T-helper 2 cell treated with Interferon-gamma antibody and Interleukin-4, amounts not matched to agents 100 ng/mL and 5 ng/mL, for 36 hours (primary cell): Measurements from ENCODE around the gene HSD3B7. TPM values are rescaled to one million over a fixed set of nuclear protein-coding genes. Genes with fewer than 3 reads are reported as not detected.
"Not testable (repeated sequence)": the region's sequence is repeated elsewhere in the genome, so short reads cannot be mapped to it uniquely, and the experiment has no call there.

Source experiments
- intact Hi-C: fragments of 100-400 bp; cut with micrococcal nuclease; formaldehyde crosslinking; loops from one replicate; pipeline ENCODE4 v1.15.1; 2023
- total RNA-seq: library from RNA; stranded (reverse); gene quantifications from 2 replicates; pipeline ENCODE4 v1.2.3, GENCODE V29; 2022

HSD3B7 gene
- total RNA-seq: 3.8 TPM in 2 replicates

DNA sequence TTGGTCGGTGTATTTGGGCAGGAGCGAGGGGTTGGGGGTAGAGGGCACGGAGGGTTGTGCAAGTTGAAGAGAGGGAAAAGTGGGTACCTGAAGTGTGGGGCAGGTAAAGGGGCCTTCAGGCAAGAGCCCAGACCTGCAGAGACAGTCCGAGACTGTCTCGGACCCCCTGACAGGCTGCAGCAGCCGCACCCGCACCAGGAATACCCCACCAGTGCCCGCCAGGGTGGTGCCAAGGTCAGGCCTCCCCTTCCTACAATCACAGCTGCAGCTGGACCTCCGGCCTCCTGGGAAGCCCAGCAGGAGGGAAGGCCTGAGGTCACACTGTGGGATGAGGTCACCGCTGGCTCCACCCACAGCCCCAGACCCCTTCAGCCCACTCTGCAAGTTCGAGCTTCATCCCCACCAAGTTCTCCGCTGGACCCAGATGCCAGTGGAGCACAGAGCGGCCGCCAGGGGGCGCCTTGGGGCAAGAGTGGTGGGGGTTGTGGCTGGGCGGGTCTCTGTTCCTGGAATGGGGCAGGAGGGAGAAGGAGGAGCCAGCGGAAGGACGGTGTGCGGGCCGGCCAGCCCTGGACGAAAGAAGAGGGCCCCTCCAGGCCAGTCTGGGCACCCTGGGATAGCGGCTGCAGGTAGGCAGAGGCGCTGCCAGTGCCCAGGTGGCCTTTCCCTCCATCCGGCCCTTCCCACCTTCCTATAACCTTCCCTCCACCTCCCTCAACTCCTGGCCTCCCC is at the start of gene HSD3B7:
HSD3B7 (plus strand) TSS at position 539 of the 732 bp plus-strand sequence. CDS start 452 bp downstream, outside the sequence.
- intact Hi-C loops: loop anchor here (1.0 to 5.0 kb wide), 3 partner anchors 109 to 882 kb away; partner anchors contain the start of genes VKORC1 and ZNF843

DNA sequence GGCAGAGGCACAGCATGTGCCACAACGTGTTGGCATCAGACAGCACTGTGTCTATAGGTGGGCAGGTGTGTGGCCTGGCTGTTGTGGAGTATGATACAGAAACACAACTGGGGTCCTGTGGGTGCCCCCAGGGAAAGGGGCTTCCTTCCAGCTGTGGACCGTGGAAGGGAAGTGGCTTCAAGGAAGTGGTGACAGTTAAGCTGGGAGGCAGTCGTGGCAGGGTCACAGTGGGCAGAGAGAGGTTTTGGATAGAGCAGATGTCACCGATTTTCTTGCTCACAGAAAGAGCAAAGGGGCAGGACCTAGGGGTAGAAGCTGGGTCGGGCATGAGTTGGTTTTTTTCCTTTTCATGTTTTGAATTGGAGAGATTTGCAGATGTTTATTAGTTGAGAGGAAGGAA is 47.3 kb upstream of the HSD3B7 start:
- intact Hi-C loops: no loop called here

DNA sequence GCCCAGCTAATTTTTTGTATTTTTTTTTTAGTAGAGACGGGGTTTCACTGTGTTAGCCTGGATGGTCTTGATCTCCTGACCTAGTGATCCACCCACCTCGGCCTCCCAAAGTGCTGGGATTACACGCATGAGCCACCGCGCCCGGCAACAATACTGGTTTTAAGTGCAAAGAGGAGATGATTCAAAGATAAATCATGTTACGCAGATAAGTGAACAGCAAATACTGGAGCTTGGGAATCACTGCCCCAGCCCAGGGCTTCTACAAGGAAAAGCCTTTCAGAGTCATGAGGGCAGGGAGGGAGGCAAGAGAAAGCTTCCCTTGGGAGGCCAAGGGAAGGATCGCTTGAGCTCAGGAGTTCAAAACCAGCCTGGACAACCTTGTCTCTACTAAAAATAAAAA is 45.4 kb upstream of the HSD3B7 start:
- intact Hi-C loops: not testable (repeated sequence)

DNA sequence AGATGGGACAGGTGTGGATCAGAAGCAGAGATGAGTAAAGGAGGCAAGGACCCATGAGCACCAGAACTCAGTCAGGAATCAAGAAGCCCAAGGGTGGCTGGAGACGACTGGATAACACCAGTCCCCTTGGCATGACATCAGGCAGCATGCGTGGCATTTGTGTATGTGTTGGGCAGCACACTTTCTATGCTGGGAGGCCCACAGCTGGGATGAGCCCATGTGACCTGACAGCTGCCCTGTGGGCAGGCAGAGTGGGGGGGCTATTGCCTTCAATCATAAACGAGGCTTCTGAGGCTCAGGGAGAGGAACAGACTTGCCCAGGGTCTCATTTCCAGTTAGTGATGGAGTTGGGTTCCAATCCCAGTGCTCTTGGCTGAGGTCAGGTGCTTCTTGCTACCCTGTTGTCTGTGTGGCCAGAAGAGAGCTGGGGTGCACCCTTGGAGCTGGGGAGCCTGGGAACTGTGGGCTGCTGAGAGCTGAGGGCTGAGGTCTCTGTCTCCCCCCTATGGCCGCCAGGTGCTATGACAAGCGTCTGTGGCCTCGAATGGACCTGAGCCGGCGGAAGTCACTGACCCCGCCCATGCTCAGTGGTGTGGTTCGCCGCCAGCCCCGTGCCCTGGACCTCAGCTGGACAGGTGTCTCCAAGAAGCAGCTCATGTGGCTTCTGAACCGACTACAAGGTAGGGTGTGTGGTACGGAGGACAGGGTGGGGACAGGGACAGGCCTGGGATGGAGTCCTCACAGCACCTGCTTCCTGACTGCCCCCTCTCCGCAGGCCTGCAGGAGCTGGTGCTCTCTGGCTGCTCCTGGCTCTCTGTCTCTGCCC is 43.2 kb upstream of the HSD3B7 start:
- intact Hi-C loops: loop anchor here (2.0 to 5.0 kb wide), 2 partner anchors 50 to 97 kb away; partner anchors contain the start of gene BCL7C

DNA sequence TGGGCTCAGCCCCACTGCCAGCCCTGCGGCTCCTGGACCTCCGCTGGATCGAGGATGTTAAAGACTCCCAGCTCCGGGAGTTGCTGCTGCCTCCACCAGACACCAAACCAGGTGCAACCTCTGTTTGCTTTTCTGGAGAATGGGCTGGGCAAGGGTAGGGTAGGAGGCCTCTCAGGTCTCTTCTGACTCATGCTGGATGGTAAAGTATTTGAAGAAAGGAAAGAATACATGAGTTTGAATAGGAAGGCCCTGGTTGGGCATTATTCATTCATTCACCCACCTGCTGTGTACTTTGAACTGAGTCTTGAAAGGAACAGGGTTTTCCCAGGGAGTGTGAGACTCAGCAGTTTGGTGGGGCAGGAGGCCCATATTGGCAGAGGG is 42.6 kb upstream of the HSD3B7 start:
- intact Hi-C loops: loop anchor here (2.0 to 5.0 kb wide), 2 partner anchors 50 to 98 kb away; partner anchors contain the start of gene BCL7C

DNA sequence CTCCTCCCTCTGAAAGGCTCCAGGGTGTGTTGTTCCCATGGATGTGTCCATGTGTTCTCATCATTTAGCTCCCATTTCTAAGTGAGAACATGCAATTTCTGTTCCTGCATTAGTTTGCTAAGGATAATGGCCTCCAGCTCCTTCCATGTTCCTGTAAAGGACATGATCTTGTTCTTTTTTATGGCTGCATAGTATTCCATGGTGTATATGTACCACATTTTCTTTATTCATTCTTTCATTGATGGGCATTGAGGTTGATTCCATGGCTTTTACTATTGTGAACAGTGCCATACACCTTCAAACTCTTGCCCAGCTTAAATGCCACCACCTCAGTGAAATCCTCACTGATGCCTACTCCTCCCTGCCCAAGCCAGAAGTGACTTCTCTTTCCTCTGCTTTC is 40.7 kb upstream of the HSD3B7 start:
- intact Hi-C loops: loop anchor here (5.0 kb wide), 1 partner anchor 52 kb away; the partner anchor contains the start of gene BCL7C

DNA sequence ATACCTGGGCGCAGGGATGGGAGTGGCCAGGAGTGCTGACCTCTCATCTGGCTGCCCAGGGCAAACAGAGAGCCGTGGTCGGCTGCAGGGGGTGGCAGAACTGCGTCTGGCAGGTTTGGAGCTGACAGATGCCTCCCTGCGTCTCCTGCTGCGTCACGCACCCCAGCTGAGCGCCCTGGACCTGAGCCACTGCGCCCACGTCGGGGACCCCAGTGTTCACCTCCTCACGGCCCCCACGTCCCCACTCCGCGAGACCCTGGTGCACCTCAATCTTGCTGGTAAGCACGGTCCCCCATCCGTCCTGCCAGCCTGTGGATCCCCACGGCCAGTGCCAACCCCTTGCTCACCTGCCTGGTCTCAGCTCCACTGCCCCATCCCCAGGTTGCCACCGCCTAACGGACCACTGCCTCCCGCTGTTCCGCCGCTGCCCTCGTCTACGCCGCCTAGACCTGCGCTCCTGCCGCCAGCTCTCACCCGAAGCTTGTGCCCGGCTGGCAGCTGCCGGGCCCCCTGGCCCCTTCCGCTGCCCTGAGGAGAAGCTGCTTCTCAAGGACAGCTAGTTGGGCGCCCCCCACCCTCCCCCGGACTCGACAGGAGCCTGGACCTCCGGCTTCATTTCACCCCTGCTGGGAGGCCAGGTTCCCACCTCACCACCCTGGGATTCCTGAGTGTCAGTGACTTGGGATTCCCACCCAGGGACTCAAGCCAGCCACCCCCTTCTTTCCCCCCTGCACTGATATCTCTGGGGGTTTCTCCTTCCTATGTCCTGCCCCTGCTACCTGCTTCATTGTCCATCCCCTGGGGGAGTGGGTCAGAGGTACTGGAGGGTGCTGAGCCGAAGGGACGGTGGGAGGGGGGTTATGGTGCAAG is 38.1 kb upstream of the HSD3B7 start:
- intact Hi-C loops: no loop called here

DNA sequence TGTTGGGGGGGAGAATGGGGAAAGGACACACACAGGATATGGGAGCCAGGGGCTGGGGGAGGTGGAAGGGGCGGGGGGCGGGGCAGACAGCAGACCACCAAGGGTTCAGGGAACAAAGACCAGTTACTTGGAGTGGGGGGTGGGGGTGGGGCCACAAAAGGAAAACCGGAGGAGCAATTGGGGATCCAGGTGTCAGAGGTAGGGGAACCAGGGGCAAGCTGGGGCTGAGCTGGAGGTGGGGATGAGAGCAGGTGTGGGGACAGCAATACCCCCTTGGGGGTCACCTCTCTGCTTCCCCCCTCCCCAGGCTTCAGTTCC is 37.5 kb upstream of the HSD3B7 start:
- intact Hi-C loops: no loop called here

DNA sequence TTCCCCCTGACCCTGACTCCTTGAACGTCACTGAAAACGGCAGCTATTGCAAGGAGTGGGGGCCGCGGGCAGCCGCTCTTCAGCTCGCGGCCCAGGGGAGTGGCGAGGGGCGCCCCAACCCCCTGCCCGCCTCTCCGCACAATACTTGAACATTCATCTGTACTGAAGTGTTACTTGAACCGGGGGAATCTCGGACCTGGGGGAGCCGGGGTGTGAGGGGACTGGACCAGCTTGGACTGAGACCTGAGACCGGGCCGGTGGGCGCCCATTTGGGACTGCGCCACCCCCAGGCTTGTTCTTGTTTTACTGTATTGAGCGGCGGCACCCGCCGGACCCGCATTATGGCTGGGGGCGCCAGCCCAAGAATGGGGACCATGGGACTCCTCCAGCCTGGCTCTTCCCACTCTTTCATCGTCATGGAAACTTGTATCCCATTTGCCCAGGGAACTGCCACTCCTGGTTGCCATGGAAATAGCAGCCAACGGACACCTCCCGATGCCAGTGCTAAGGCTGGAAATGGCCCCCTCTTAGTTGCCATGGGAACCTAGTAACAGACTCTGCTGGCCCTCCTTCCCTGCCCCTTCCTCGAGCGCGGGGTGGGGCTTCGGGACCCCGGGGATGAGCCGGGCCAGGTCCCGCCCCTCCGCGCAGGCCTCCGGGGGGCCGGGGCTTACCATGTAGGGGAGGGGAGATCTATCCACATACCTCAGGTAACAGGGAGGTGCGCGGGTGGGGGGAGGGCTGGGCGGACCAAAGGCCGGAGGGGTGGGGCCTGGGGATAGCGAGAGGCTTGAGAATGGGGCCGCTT is 36.9 kb upstream of the HSD3B7 start:
- intact Hi-C loops: loop anchor here (2.0 kb wide), 1 partner anchor 25 kb away; the partner anchor contains the start of gene FBXL19

DNA sequence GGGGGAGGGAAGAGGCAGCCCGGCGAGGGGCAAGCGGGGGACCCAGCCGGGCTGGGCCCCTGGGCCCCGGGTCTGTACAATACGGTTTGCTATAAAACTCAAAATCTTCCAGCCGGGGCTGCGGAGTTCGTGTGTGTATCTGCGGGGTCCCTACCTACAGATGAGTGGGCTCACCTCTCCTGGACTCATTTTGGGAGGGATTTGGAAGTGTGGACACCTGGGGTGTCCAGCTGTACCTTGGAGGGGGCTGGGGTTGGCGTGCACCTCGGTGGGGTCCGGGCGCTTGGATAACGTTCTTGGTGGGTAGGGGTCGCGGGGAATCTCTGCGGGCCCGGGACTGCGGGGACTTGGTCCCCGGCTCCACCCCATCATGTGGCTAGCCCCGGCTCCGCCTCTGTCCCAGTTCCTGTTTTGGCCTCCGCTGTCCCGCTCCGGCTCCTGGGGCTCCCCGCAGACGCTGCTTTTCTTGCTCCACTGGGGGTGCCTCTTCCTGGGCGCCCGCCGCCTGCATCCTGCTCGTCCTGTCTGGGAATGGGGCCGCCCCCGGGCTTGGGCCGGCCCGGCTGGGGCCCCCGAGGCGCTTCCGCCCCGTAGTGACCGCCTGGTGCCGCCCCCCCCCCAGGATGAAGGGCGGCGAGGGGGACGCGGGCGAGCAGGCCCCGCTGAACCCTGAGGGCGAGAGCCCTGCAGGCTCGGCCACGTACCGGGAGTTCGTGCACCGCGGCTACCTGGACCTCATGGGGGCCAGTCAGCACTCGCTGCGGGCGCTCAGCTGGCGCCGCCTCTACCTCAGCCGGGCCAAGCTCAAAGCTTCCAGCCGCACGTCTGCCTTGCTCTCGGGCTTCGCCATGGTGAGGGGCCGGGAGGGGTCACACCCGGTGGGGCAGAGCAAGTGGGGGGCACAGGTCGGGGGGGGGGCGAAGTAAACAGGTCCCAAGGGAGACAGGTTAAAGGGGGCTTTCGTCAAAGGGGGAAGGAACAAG is 36.0 kb upstream of the HSD3B7 start, which contains the start of gene ORAI3:
ORAI3 (plus strand) TSS at position 402 of the 983 bp plus-strand sequence; CDS start at position 624, 222 bp downstream.
- intact Hi-C loops: loop anchor here (2.0 kb wide), 1 partner anchor 26 kb away; the partner anchor contains the start of gene FBXL19

DNA sequence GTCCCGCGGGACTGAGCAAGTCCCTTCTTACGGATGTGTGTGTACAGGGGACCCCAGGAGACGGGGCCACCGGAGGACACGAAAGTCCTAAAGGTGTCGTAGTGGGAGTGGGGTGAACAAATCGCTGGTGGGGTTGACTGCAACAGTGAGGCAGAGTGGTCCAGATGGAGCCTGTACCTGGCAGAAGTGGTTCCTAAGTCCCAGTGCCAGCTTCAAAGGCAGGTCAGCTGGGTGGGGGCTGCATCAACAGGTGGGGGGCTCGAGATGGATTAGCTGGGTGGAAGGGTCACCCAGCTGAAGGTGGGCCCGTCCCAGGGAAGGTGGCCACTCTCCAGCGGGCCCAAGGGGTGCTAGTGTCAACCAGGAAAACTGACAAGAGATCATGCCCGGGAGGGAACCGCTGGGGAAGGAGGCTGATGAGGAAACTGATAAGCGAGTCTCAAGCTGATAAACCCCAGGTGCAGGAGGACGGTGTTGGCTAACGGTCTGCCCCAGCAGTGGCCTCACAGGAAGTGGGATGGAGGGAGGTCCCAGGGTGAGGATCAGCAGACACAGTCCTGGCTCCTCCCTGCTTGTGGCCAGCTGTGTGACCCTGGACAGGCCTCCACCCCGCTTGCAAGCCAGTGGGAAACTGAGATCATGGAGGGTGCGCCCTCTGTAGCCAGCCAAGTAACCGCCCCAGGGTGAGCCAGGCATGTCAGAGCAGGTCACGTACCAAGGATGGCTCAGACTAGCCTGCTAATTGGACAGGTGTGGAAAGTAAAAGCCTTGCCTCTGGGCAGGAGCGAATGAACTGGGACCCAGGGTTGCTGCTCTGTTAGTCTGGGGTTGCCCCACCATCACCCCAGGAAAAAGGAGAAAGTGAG is 35.1 kb upstream of the HSD3B7 start:
- intact Hi-C loops: loop anchor here (2.0 kb wide), 1 partner anchor 27 kb away; the partner anchor contains the start of gene FBXL19

DNA sequence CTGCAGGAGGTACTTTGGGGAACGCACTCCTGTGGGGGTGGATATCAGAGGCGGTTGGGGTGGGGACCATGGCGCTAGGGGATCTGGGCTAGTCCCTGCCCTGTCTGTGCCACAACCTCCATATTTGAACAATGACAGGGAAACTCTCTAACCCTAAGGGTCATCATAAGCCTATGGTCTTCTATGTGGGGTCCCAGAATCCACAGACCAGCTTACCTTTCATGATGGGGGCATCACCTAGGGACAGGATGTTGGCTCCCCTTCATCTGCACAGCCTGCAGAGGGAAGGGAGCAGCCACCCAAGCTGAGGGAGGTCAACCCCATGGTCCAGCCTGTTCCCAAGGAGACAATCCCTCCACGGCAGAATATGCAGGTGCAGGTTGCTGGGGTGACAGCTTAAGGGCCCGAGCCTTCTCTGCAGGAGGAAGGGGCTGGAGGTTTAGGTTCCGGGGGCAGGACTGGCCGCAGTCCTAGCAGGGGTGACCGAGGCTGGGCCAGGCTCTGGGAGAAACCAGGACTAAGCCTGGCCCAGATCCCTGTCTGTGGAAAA is 34.4 kb upstream of the HSD3B7 start:
- intact Hi-C loops: no loop called here

DNA sequence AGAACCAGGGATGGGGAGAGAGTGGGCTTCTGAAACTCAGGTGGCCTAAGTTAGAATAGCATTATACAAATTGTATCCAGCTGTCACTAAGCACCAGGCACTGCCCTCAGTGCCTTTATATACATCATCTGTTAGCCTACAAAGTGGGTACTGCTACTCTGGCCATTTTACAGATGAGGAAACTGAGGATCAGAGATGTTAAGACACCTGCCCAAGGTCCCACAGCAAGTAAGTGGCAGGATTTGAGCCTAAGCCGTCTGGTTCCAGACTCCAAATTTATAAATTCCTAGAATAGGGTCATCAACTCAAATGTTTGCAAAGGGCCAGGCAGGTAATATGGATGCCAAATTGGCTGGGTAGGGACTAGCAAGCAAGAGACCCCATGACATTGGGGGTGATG is 33.8 kb upstream of the HSD3B7 start:
- intact Hi-C loops: no loop called here

DNA sequence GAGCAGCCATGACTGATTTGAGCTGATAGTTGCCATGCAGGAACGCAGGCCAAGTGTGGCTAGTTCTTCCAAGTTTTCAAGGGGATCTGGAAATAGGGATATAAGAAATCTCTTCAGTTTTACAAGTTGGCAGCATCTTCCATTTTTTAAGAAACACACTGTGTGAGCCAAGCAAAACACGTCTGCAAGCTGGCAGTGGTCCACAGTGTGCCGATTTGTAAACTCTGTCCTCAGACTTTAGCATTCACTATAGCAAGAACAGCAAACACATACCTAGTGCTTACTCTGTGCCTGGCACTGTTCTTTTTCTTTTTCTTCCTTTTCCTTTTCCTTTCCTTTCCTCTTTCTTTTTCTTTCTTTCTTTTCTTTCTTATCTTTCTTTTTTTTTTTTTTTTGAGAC is 33.3 kb upstream of the HSD3B7 start:
- intact Hi-C loops: no loop called here

DNA sequence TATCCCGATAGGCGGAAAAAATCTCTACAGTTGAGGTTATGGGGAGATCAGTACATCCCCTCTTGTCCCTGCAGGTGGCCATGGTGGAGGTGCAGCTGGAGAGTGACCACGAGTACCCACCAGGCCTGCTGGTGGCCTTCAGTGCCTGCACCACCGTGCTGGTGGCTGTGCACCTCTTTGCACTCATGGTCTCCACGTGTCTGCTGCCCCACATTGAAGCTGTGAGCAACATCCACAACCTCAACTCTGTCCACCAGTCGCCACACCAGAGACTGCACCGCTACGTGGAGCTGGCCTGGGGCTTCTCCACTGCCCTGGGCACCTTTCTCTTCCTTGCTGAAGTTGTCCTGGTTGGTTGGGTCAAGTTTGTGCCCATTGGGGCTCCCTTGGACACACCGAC is 31.9 kb upstream of the HSD3B7 start:
- intact Hi-C loops: no loop called here

DNA sequence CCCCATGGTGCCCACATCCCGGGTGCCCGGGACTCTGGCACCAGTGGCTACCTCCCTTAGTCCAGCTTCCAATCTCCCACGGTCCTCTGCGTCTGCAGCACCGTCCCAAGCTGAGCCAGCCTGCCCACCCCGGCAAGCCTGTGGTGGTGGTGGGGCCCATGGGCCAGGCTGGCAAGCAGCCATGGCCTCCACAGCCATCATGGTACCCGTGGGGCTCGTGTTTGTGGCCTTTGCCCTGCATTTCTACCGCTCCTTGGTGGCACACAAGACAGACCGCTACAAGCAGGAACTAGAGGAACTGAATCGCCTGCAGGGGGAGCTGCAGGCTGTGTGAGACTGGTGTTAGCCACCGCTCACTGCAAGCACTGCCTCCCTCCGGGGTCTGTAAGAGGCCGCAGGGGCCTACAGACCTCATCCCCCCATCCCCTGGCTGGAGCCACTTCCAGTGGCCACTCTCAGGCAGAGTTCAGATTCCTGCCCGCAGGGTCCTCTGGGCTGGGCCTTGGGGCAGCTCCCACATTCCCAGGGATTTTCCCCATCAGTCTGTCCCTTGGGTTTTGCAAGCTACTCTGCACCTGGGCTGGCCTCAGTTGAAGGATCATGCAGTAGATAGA is 31.4 kb upstream of the HSD3B7 start:
- intact Hi-C loops: no loop called here

DNA sequence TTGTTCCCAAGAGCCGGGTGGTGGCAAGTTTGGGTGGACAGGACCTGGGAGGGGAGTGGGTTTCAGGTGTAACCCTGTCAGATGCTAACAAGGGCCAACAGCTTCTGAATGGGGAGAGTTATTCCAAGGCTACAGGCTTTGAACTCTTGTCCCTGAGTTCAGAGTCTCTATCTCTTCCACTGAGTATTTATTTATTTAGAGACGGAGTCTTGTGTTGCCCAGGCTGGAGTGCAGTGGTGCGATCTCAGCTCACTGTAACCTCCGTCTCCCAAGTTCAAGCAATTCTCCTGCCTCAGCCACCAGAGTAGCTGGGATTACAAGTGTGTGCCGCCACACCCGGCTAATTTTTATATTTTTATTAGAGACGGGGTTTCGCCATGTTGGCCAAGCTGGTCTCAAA is 30.0 kb upstream of the HSD3B7 start:
- intact Hi-C loops: loop anchor here (5.0 kb wide), 2 partner anchors 42 to 917 kb away; partner anchors contain the start of gene ZNF267
